Smooth muscle cell (in vitro differentiated cells): Measurements from ENCODE around the gene TPT1. TPM values are rescaled to one million over a fixed set of nuclear protein-coding genes. Genes with fewer than 3 reads are reported as not detected.

ENCODE experiments used
- DNase-seq: peaks from one replicate; lab custom pipeline; 2025; ENCODE audit not compliant: unreplicated experiment; lab: John Stamatoyannopoulos, UW
- H2AFZ ChIP-seq: fragments of 200-600 bp; sonication (generic); 2 replicates; pipeline ENCODE4 v1.6.0; 2016; ENCODE audit warnings: antibody characterized with exemption, low read depth, mild to moderate bottlenecking
- H3F3A ChIP-seq: fragments of 200-600 bp; sonication (generic); 2 replicates; pipeline ENCODE4 v1.6.0; 2017; ENCODE audit warnings: antibody characterized with exemption, low read depth
- H3K27ac ChIP-seq: fragments of 200-600 bp; sonication (generic); 2 replicates; pipeline ENCODE4 v1.5.1; 2016; ENCODE audit warnings: low read depth, mild to moderate bottlenecking
- H3K27me3 ChIP-seq: fragments of 200-600 bp; sonication (generic); 2 replicates; pipeline ENCODE4 v1.6.1; 2016; ENCODE audit warnings: low read depth, mild to moderate bottlenecking
- H3K36me3 ChIP-seq: fragments of 200-600 bp; sonication (generic); 2 replicates; pipeline ENCODE4 v1.5.1; 2016; ENCODE audit warnings: low read depth
- H3K4me1 ChIP-seq: fragments of 200-600 bp; sonication (generic); 2 replicates; pipeline ENCODE4 v1.5.1; 2016; ENCODE audit warnings: low read depth
- H3K4me2 ChIP-seq: fragments of 200-600 bp; sonication (generic); 2 replicates; pipeline ENCODE4 v1.6.0; 2016; ENCODE audit warnings: mild to moderate bottlenecking
- H3K4me3 ChIP-seq: fragments of 200-600 bp; sonication (generic); 2 replicates; pipeline ENCODE4 v1.5.1; 2016; ENCODE audit warnings: mild to moderate bottlenecking
- H3K79me2 ChIP-seq: fragments of 200-600 bp; sonication (generic); 2 replicates; pipeline ENCODE4 v1.6.0; 2016; ENCODE audit warnings: low read depth, mild to moderate bottlenecking
- H3K9ac ChIP-seq: fragments of 200-600 bp; sonication (generic); 2 replicates; pipeline ENCODE4 v1.6.0; 2016; ENCODE audit warnings: low read depth
- H3K9me3 ChIP-seq: fragments of 200-600 bp; sonication (generic); replicated peaks from 2 replicates; pipeline ENCODE4 v1.5.1; 2016; ENCODE audit warnings: low read depth
- H4K20me1 ChIP-seq: fragments of 200-600 bp; sonication (generic); 2 replicates; pipeline ENCODE4 v1.6.0; 2016; ENCODE audit warnings: low read depth
- CTCF ChIP-seq: fragments of 200-600 bp; sonication (generic); IDR thresholded peaks from 2 replicates; pipeline ENCODE4 v1.5.1; 2017; ENCODE audit warnings: borderline replicate concordance, mild to moderate bottlenecking, antibody characterized with exemption; ENCODE audit not compliant: insufficient read depth, poor library complexity, severe bottlenecking
- WGBS: methylation state at CpG from one replicate; pipeline ENCODE4 v1.1.7; 2016; ENCODE audit warnings: low lambda C conversion rate; 5-methylcytosine and 5-hydroxymethylcytosine counted together
- polyA plus RNA-seq: library from polyadenylated mRNA; unstranded; fragments of >200 nt; fragmentation: Nextera tagmentation; extraction: Ambion mirVana; gene quantifications from 2 replicates; pipeline ENCODE4 v1.2.1, GENCODE V29; 2016
- total RNA-seq: library from RNA; depleted of rRNA; stranded (reverse); fragments of >200 nt; gene quantifications from 2 replicates; pipeline ENCODE4 v1.2.3, GENCODE V29; 2014

The TPT1 gene
- total and polyA plus RNA-seq, 2 experiments from 2014 or later: 1,031 to 3,918 TPM

GRCh38 chr13:45374917-45375316, 33.9 kb upstream of the TPT1 start:
- Histone ChIP-seq H3F3A (no peaks in the 10 kb centered on the region), H3K36me3 (no peaks in the 10 kb centered on the region), H4K20me1 (peaks cover 12% of the 10 kb centered on the region), H3K4me2 (no peak overlapping the region), H3K9ac (no peak overlapping the region), H2AFZ (no peak overlapping the region), H3K27ac (no peak overlapping the region), H3K9me3 (no peaks in the 10 kb centered on the region), H3K4me1 (no peaks in the 10 kb centered on the region), H3K4me3 (no peak overlapping the region), H3K79me2 (no peaks in the 10 kb centered on the region), H3K27me3 (no peaks in the 10 kb centered on the region)
- no peak for TF ChIP-seq CTCF
- WGBS: 93% methylated on average over 3 of the region's 3 CpGs
- no peak for DNase-seq

- 75% methylated on average over 5 of the region's 5 CpGs for WGBS
- H3K4me2 ChIP-seq: no peak overlapping the region
- H2AFZ ChIP-seq: no peak overlapping the region
- no peaks in the 10 kb centered on the region for H3F3A ChIP-seq
- H4K20me1 ChIP-seq: peaks cover 12% of the 10 kb centered on the region
- H3K4me1 ChIP-seq: no peaks in the 10 kb centered on the region
- no peaks in the 10 kb centered on the region for H3K79me2 ChIP-seq
- H3K27me3 ChIP-seq: no peaks in the 10 kb centered on the region
- no peaks in the 10 kb centered on the region for H3K9me3 ChIP-seq
- DNase-seq: no peak
- H3K4me3 ChIP-seq: no peak overlapping the region
- no peak for TF ChIP-seq CTCF
- H3K36me3 ChIP-seq: no peaks in the 10 kb centered on the region
- H3K27ac ChIP-seq: no peak overlapping the region
- H3K9ac ChIP-seq: no peak overlapping the region
Measured at GRCh38 chr13:45373162-45373547, 32.2 kb upstream of the TPT1 start.

- Histone ChIP-seq H3K4me2 (no peak overlapping the region), H3K27me3 (no peaks in the 10 kb centered on the region), H3K79me2 (no peaks in the 10 kb centered on the region), H4K20me1 (peaks cover 12% of the 10 kb centered on the region), H3K36me3 (no peaks in the 10 kb centered on the region), H3K27ac (no peak overlapping the region), H3F3A (peaks cover 5% of the 10 kb centered on the region), H3K4me1 (no peaks in the 10 kb centered on the region), H2AFZ (no peak overlapping the region), H3K9me3 (no peaks in the 10 kb centered on the region), H3K4me3 (no peak overlapping the region), H3K9ac (no peak overlapping the region)
- WGBS: 92% methylated on average over 24 of the region's 24 CpGs
- DNase-seq: no peak
- no peak for TF ChIP-seq CTCF
Measured at GRCh38 chr13:45372189-45373161, 31.5 kb upstream of the TPT1 start.
